A549 (cell line): ENCODE results near the gene TBC1D2B. TPM values are rescaled to one million over a fixed set of nuclear protein-coding genes. Genes with fewer than 3 reads are reported as not detected.
A peak's percentile ranks its signal among the peaks of the same experiment; 100 is the strongest.

ENCODE experiments used
- ATAC-seq, 2 experiments: fragments of 200-7000 bp in 1 of 2; fragments of >200 bp in 1 of 2; cut with Nextera tagmentation in 1 of 2; cut with Tn5 transposase in 1 of 2; 3 replicates each; pipeline versions ENCODE4 v1.8.0 to v1.9.1; 2018 to 2020; ENCODE audit warnings: mild to moderate bottlenecking in 1 of 2, moderate library complexity in 1 of 2
- CTCF ChIA-PET: fragments of 300-600 bp; sonication (Branson Sonifier 250); formaldehyde crosslinking; extraction: SDS; loops from one replicate; lab custom pipeline; 2021; ENCODE audit warnings: antibody characterized with exemption, inconsistent platforms; lab: Yijun Ruan, JAX
- POLR2A ChIA-PET: fragments of 350-600 bp; formaldehyde crosslinking; extraction: SDS; loops from one replicate; lab custom pipeline; 2021; ENCODE audit warnings: antibody characterized with exemption, inconsistent platforms; lab: Yijun Ruan, JAX
- DNase-seq, 2 experiments: peaks; one replicate each; pipeline versions ENCODE4 v3.0.0 to v3.0.0-alpha.2; 2011 to 2016; ENCODE audit warnings: low read depth in 1 of 2, low spot score in 1 of 2
- FAIRE-seq: peaks from 2 replicates; lab custom pipeline; 2011; peaks lifted over from hg19 to GRCh38; lab: Jason Lieb, UNC
- H3K27ac ChIP-seq, 2 experiments: fragments of >200 bp; sonication (Bioruptor Twin); formaldehyde crosslinking; 3 replicates each; pipeline ENCODE4 v1.5.1; 2016 to 2017
- H3K4me1 ChIP-seq: fragments of >200 bp; sonication (Bioruptor Twin); formaldehyde crosslinking; 3 replicates; pipeline ENCODE4 v1.6.1; 2016
- H3K4me2 ChIP-seq: fragments of >200 bp; sonication (Bioruptor Twin); formaldehyde crosslinking; 3 replicates; pipeline ENCODE4 v1.6.1; 2016
- H3K4me3 ChIP-seq: fragments of >200 bp; sonication (Bioruptor Twin); formaldehyde crosslinking; 3 replicates; pipeline ENCODE4 v1.5.1; 2016
- H3K9me3 ChIP-seq: fragments of >200 bp; sonication (Bioruptor Twin); formaldehyde crosslinking; 3 replicates; pipeline ENCODE4 v1.6.1; 2016
- ATOH8 ChIP-seq: fragments of 250-450 bp; sonication (Bioruptor Pico); IDR thresholded peaks from 2 replicates; pipeline ENCODE4 v1.5.0; 2020; ENCODE audit warnings: low read depth, mild to moderate bottlenecking, moderate library complexity
- BCL3 ChIP-seq: fragments of >200 bp; sonication (Bioruptor Twin); formaldehyde crosslinking; IDR thresholded peaks from 3 replicates; pipeline ENCODE4 v1.6.1; 2016
- CHD2 ChIP-seq: fragments of 150-350 bp; IDR thresholded peaks from 2 replicates; pipeline ENCODE4 v1.6.1; 2014; ENCODE audit warnings: low read length; ENCODE audit not compliant: partially characterized antibody
- HEYL ChIP-seq: fragments of 250-450 bp; sonication (Bioruptor Pico); IDR thresholded peaks from 2 replicates; pipeline ENCODE4 v1.8.0; 2021; ENCODE audit warnings: mild to moderate bottlenecking, moderate library complexity
- HOXA7 ChIP-seq: fragments of 250-450 bp; sonication (Bioruptor Pico); IDR thresholded peaks from 2 replicates; pipeline ENCODE4 v1.5.0; 2020; ENCODE audit warnings: mild to moderate bottlenecking, moderate library complexity
- JUN ChIP-seq, 2 experiments: fragments of >200 bp; sonication (Bioruptor Twin); formaldehyde crosslinking; IDR thresholded peaks; 2 replicates in 1 of 2; 3 replicates in 1 of 2; pipeline ENCODE4 v1.6.1; 2016 to 2017
- JUNB ChIP-seq: fragments of >200 bp; sonication (Bioruptor Twin); formaldehyde crosslinking; IDR thresholded peaks from 2 replicates; pipeline ENCODE4 v1.6.1; 2016
- MAX ChIP-seq: IDR thresholded peaks from 2 replicates; pipeline ENCODE4 v1.6.1; 2012
- MYC ChIP-seq: IDR thresholded peaks from 2 replicates; pipeline ENCODE4 v1.6.1; 2012; ENCODE audit warnings: mild to moderate bottlenecking, inconsistent platforms, low read length, improper control_type of control experiment, borderline replicate concordance
- NPAS2 ChIP-seq: fragments of 250-450 bp; sonication (Bioruptor Pico); IDR thresholded peaks from 2 replicates; pipeline ENCODE4 v1.8.0; 2022; ENCODE audit warnings: mild to moderate bottlenecking, moderate library complexity, borderline replicate concordance
- NR3C1 ChIP-seq: fragments of >200 bp; sonication (Bioruptor Twin); formaldehyde crosslinking; IDR thresholded peaks from 3 replicates; pipeline ENCODE4 v1.6.1; 2017
- PHF8 ChIP-seq: fragments of 200-600 bp; sonication (generic); IDR thresholded peaks from 2 replicates; pipeline ENCODE4 v1.6.1; 2016; ENCODE audit warnings: low read depth, mild to moderate bottlenecking, antibody characterized with exemption, moderate library complexity, borderline replicate concordance
- RFX5 ChIP-seq: fragments of 450-650 bp; IDR thresholded peaks from 2 replicates; pipeline ENCODE4 v1.7.1; 2014; ENCODE audit warnings: antibody characterized with exemption, mild to moderate bottlenecking, moderate library complexity
- SREBF2 ChIP-seq: fragments of 450-650 bp; IDR thresholded peaks from 2 replicates; pipeline ENCODE4 v1.6.1; 2014; ENCODE audit warnings: mild to moderate bottlenecking, moderate library complexity
- ZC3H11A ChIP-seq: fragments of 450-650 bp; IDR thresholded peaks from 2 replicates; pipeline ENCODE4 v1.6.1; 2014; ENCODE audit warnings: antibody characterized with exemption, mild to moderate bottlenecking
- ZFP36 ChIP-seq: fragments of 450-650 bp; IDR thresholded peaks from 2 replicates; pipeline ENCODE4 v1.6.1; 2014; ENCODE audit warnings: borderline replicate concordance; ENCODE audit not compliant: partially characterized antibody
- WGBS: methylation state at CpG from one replicate; pipeline ENCODE4 v1.1.6; 2017; ENCODE audit errors: missing lambda C conversion rate; 5-methylcytosine and 5-hydroxymethylcytosine counted together
- polyA plus RNA-seq, 4 experiments: library from polyadenylated mRNA; depleted of rRNA in 3 of 4; stranded (reverse); fragments of >200 nt; fragmentation: RNase III in 1 of 4; extraction: RNeasy Plus Mini Kit Qiagen cat#74134 plus additional on column Dnase treatment in 1 of 4; gene quantifications; 2 replicates in 3 of 4; 3 replicates in 1 of 4; pipeline ENCODE4 v1.2.3, GENCODE V29; 2011 to 2017
- TF ChIP-seq, protein P1 (sequence below): fragments of 200-600 bp; sonication (generic); IDR thresholded peaks from 2 replicates; pipeline ENCODE4 v1.6.1; 2016; ENCODE audit warnings: antibody characterized with exemption, mild to moderate bottlenecking, moderate library complexity
- TF ChIP-seq, protein P2 (sequence below): fragments of 250-450 bp; sonication (Bioruptor Pico); IDR thresholded peaks from 2 replicates; pipeline ENCODE4 v1.5.0; 2021; ENCODE audit warnings: mild to moderate bottlenecking, moderate library complexity, borderline replicate concordance

Gene TBC1D2B
- polyA plus RNA-seq, 2 of the 4 experiments (the other 2 are of a cell fraction) = 13.6 to 13.9 TPM

- ATAC-seq = peak; percentile 27 to 44
- CTCF ChIA-PET = interaction anchor here (0.9 to 8.2 kb wide), 6 partner anchors 10 to 78 kb away, joined by 3 to 57 read pairs (median 4); partner anchors contain the start of gene SH2D7
- no peak for DNase-seq
- POLR2A ChIA-PET = no interaction called here
- Histone ChIP-seq H3K4me3 (peak overlapping the region; percentile 83), H3K9me3 (no peaks in the 10 kb centered on the region), H3K4me1 (peaks cover 20% of the 10 kb centered on the region), H3K4me2 (peak overlapping the region; percentile 87)
- TF ChIP-seq SREBF2 (no peak), HOXA7 (CRISPR knock-in tag) (no peak), PHF8 (no peak), ATOH8 (no peak), MYC (no peak), JUN (IDR thresholded peaks at IDR 0.05) (no peak), JUNB (no peak), ZC3H11A (no peak), HEYL (CRISPR knock-in tag) (no peak), ZFP36 (no peak), RFX5 (no peak), CHD2 (no peak), NPAS2 (CRISPR knock-in tag) (no peak), NR3C1 (no peak), BCL3 (no peak), MAX (no peak)
- TF ChIP-seq, protein P1, sequence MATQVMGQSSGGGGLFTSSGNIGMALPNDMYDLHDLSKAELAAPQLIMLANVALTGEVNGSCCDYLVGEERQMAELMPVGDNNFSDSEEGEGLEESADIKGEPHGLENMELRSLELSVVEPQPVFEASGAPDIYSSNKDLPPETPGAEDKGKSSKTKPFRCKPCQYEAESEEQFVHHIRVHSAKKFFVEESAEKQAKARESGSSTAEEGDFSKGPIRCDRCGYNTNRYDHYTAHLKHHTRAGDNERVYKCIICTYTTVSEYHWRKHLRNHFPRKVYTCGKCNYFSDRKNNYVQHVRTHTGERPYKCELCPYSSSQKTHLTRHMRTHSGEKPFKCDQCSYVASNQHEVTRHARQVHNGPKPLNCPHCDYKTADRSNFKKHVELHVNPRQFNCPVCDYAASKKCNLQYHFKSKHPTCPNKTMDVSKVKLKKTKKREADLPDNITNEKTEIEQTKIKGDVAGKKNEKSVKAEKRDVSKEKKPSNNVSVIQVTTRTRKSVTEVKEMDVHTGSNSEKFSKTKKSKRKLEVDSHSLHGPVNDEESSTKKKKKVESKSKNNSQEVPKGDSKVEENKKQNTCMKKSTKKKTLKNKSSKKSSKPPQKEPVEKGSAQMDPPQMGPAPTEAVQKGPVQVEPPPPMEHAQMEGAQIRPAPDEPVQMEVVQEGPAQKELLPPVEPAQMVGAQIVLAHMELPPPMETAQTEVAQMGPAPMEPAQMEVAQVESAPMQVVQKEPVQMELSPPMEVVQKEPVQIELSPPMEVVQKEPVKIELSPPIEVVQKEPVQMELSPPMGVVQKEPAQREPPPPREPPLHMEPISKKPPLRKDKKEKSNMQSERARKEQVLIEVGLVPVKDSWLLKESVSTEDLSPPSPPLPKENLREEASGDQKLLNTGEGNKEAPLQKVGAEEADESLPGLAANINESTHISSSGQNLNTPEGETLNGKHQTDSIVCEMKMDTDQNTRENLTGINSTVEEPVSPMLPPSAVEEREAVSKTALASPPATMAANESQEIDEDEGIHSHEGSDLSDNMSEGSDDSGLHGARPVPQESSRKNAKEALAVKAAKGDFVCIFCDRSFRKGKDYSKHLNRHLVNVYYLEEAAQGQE = no peak
- TF ChIP-seq, protein P2, sequence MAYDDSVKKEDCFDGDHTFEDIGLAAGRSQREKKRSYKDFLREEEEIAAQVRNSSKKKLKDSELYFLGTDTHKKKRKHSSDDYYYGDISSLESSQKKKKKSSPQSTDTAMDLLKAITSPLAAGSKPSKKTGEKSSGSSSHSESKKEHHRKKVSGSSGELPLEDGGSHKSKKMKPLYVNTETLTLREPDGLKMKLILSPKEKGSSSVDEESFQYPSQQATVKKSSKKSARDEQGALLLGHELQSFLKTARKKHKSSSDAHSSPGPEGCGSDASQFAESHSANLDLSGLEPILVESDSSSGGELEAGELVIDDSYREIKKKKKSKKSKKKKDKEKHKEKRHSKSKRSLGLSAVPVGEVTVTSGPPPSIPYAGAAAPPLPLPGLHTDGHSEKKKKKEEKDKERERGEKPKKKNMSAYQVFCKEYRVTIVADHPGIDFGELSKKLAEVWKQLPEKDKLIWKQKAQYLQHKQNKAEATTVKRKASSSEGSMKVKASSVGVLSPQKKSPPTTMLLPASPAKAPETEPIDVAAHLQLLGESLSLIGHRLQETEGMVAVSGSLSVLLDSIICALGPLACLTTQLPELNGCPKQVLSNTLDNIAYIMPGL (CRISPR knock-in tag) = no peak
- TF ChIP-seq, all 56 proteins: peak for 0
- FAIRE-seq = no peak
- WGBS = 17% methylated on average over 7 of the region's 7 CpGs
- peak overlapping the region; percentile 81 to 91 for H3K27ac ChIP-seq
These were observed 330 bp upstream of the TBC1D2B start for GRCh38 chr15:78077871-78078210.
